OCI-LY1 (cell line): ENCODE results near the gene SSH2.

Experiments
- H2AFZ ChIP-seq: fragments of 200-600 bp; sonication (generic), shearing (Covaris generic); 2 replicates; pipeline ENCODE4 v1.6.0; 2014; ENCODE audit warnings: antibody characterized with exemption, mild to moderate bottlenecking, low read length
- H3F3A ChIP-seq: fragments of 200-600 bp; sonication (generic), shearing (Covaris generic); 2 replicates; pipeline ENCODE4 v1.6.0; 2014; ENCODE audit warnings: mild to moderate bottlenecking, antibody characterized with exemption, low read length, moderate library complexity; ENCODE audit not compliant: insufficient read depth
- H3K27ac ChIP-seq: fragments of 200-600 bp; sonication (generic); 2 replicates; pipeline ENCODE4 v1.5.1; 2014; ENCODE audit warnings: low read length, mixed run types, mild to moderate bottlenecking, low read depth; ENCODE audit not compliant: poor library complexity, severe bottlenecking
- H3K27me3 ChIP-seq: fragments of 200-600 bp; sonication (generic); 2 replicates; pipeline ENCODE4 v1.6.0; 2014; ENCODE audit warnings: antibody characterized with exemption, mild to moderate bottlenecking, low read length, moderate library complexity; ENCODE audit not compliant: insufficient read depth
- H3K36me3 ChIP-seq: fragments of 200-600 bp; sonication (generic); 2 replicates; pipeline ENCODE4 v1.6.1; 2014; ENCODE audit warnings: mild to moderate bottlenecking, antibody characterized with exemption, low read length, moderate library complexity, mixed read lengths; ENCODE audit not compliant: insufficient read depth
- H3K4me1 ChIP-seq: fragments of 200-600 bp; sonication (generic); 2 replicates; pipeline ENCODE4 v1.5.1; 2014; ENCODE audit warnings: mild to moderate bottlenecking, low read length, moderate library complexity; ENCODE audit not compliant: insufficient read depth, severe bottlenecking
- H3K4me2 ChIP-seq: fragments of 200-600 bp; sonication (generic), shearing (Covaris generic); 2 replicates; pipeline ENCODE4 v1.6.1; 2014; ENCODE audit warnings: low read length
- H3K4me3 ChIP-seq: fragments of 200-600 bp; sonication (generic); 2 replicates; pipeline ENCODE4 v1.5.1; 2014; ENCODE audit warnings: low read length, low read depth, mild to moderate bottlenecking, mixed read lengths; ENCODE audit not compliant: poor library complexity, severe bottlenecking
- H3K79me2 ChIP-seq: fragments of 200-600 bp; shearing (Covaris generic); 2 replicates; pipeline ENCODE4 v1.6.1; 2016; ENCODE audit warnings: mixed run types, low read length, mixed read lengths; ENCODE audit not compliant: insufficient read depth
- H3K9ac ChIP-seq: fragments of 200-600 bp; sonication (generic), shearing (Covaris generic); 2 replicates; pipeline ENCODE4 v1.6.1; 2014; ENCODE audit warnings: mild to moderate bottlenecking, low read length, mixed read lengths
- H3K9me2 ChIP-seq: fragments of 200-600 bp; sonication (generic), shearing (Covaris generic); 2 replicates; pipeline ENCODE4 v1.6.1; 2014; ENCODE audit warnings: low read depth, mild to moderate bottlenecking, low read length, mixed read lengths
- H3K9me3 ChIP-seq: fragments of 200-600 bp; shearing (Covaris generic); 2 replicates; pipeline ENCODE4 v1.6.1; 2014; ENCODE audit warnings: low read length, mixed read lengths
- H4K20me1 ChIP-seq: fragments of 200-600 bp; sonication (generic), shearing (Covaris generic); 2 replicates; pipeline ENCODE4 v1.6.0; 2016; ENCODE audit warnings: mild to moderate bottlenecking, low read length; ENCODE audit not compliant: insufficient read depth
- CTCF ChIP-seq: fragments of 200-600 bp; sonication (generic), shearing (Covaris generic); IDR thresholded peaks from 2 replicates; pipeline ENCODE4 v1.5.1; 2017; ENCODE audit warnings: mild to moderate bottlenecking, antibody characterized with exemption, low read length, moderate library complexity, mixed read lengths
- EZH2 ChIP-seq: fragments of 200-600 bp; sonication (generic), shearing (Covaris generic); IDR thresholded peaks from 2 replicates; pipeline ENCODE4 v1.8.0; 2017; ENCODE audit warnings: borderline replicate concordance, mixed run types, mild to moderate bottlenecking, antibody characterized with exemption, low read length, moderate library complexity, mixed read lengths

SSH2 gene

GRCh38 chr17:29629839-29630238, 300.2 kb downstream of the SSH2 start:
- Histone ChIP-seq H3K27ac (no peak overlapping the region), H3K4me3 (no peak overlapping the region), H3K79me2 (no peaks in the 10 kb centered on the region), H3K4me2 (no peak overlapping the region), H3K27me3 (no peaks in the 10 kb centered on the region), H3K4me1 (no peaks in the 10 kb centered on the region), H3K36me3 (peaks cover 74% of the 10 kb centered on the region), H3F3A (no peaks in the 10 kb centered on the region), H3K9me2 (no peaks in the 10 kb centered on the region), H2AFZ (no peak overlapping the region), H4K20me1 (0 out of 2 replicates have a peak, but pooled peaks cover 3% of the 10 kb centered on the region), H3K9ac (no peak overlapping the region), H3K9me3 (no peaks in the 10 kb centered on the region)
- TF ChIP-seq CTCF (no peak), EZH2 (no peak)

GRCh38 chr17:29628644-29629043, 301.4 kb downstream of the SSH2 start:
- Histone ChIP-seq H3K4me3 (no peak overlapping the region), H3K4me1 (peaks cover under 1% of the 10 kb centered on the region), H4K20me1 (0 out of 2 replicates have a peak, but pooled peaks cover 3% of the 10 kb centered on the region), H3K36me3 (peaks cover 65% of the 10 kb centered on the region), H3K9me3 (no peaks in the 10 kb centered on the region), H3K4me2 (no peak overlapping the region), H3K27ac (no peak overlapping the region), H3K27me3 (no peaks in the 10 kb centered on the region), H2AFZ (no peak overlapping the region), H3K79me2 (no peaks in the 10 kb centered on the region), H3K9ac (no peak overlapping the region), H3K9me2 (no peaks in the 10 kb centered on the region), H3F3A (no peaks in the 10 kb centered on the region)
- TF ChIP-seq EZH2: no peak
- no peak for TF ChIP-seq CTCF

GRCh38 chr17:29627951-29628350, 302.1 kb downstream of the SSH2 start:
- Histone ChIP-seq H3K27me3 (no peaks in the 10 kb centered on the region), H4K20me1 (no peaks in the 10 kb centered on the region), H3F3A (no peaks in the 10 kb centered on the region), H3K9ac (no peak overlapping the region), H3K36me3 (peaks cover 58% of the 10 kb centered on the region), H3K79me2 (no peaks in the 10 kb centered on the region), H2AFZ (no peak overlapping the region), H3K4me2 (no peak overlapping the region), H3K27ac (no peak overlapping the region), H3K4me3 (no peak overlapping the region), H3K4me1 (peaks cover 7% of the 10 kb centered on the region), H3K9me3 (no peaks in the 10 kb centered on the region), H3K9me2 (no peaks in the 10 kb centered on the region)
- no peak for TF ChIP-seq CTCF
- TF ChIP-seq EZH2: no peak
